Peyer's patch (tissue), 4 donors: ENCODE results near the gene KRTAP19-2. TPM values are rescaled to one million over a fixed set of nuclear protein-coding genes. Genes with fewer than 3 reads are reported as not detected.

ENCODE experiments used
- DNase-seq, 3 donors: peaks; one replicate each; pipeline ENCODE4 v3.0.0-alpha.2; 2017 to 2019
- H3K27ac ChIP-seq, 4 donors: fragments of 200-600 bp; sonication (generic); one replicate each; pipeline ENCODE4 v1.5.1; 2016 to 2019
- H3K27me3 ChIP-seq, 2 donors: fragments of 200-600 bp; sonication (generic); one replicate each; pipeline ENCODE4 v1.5.1; 2019
- H3K36me3 ChIP-seq, 3 donors: fragments of 200-600 bp; sonication (generic); one replicate each; pipeline ENCODE4 v1.5.1; 2016 to 2019
- H3K4me1 ChIP-seq, 4 donors: fragments of 200-600 bp; sonication (generic); one replicate each; pipeline ENCODE4 v1.5.1; 2016 to 2019
- H3K4me3 ChIP-seq, 4 donors: fragments of 200-600 bp; sonication (generic); 1 replicate in 3 of 4; 2 replicates in 1 of 4; pipeline ENCODE4 v1.5.1; 2016 to 2019; ENCODE audit warnings: mild to moderate bottlenecking in 1 of 4
- H3K9me3 ChIP-seq, 4 donors: fragments of 200-600 bp; sonication (generic); one replicate each; pipeline ENCODE4 v1.5.1; 2016 to 2019; ENCODE audit warnings: mild to moderate bottlenecking in 1 of 4
- CTCF ChIP-seq, 6 experiments: fragments of 450-650 bp in 4 of 6; fragments of 200-600 bp in 2 of 6; sonication (generic) in 1 of 6; IDR thresholded peaks; one replicate each; pipeline ENCODE4 v1.5.1; 2017 to 2019; ENCODE audit warnings: antibody characterized with exemption in 6 of 6, mild to moderate bottlenecking in 3 of 6, moderate library complexity in 1 of 6
- POLR2A ChIP-seq, 2 donors: fragments of 450-650 bp; IDR thresholded peaks; one replicate each; pipeline ENCODE4 v1.5.1; 2017; ENCODE audit warnings: antibody characterized with exemption in 2 of 2, mild to moderate bottlenecking in 2 of 2, moderate library complexity in 2 of 2
- small RNA-seq, 2 donors: library from RNA; depleted of rRNA; stranded (forward); fragments of <200 nt; gene quantifications; one replicate each; pipeline ENCODE3, GENCODE V24; 2016
- total RNA-seq, 4 donors: library from RNA; depleted of rRNA; stranded (reverse); fragments of >200 nt; gene quantifications; one replicate each; pipeline ENCODE4 v1.1.0, GENCODE V29; 2016

The KRTAP19-2 gene
- total RNA-seq, 4 donors from 2014 or later, result not detected

DNA sequence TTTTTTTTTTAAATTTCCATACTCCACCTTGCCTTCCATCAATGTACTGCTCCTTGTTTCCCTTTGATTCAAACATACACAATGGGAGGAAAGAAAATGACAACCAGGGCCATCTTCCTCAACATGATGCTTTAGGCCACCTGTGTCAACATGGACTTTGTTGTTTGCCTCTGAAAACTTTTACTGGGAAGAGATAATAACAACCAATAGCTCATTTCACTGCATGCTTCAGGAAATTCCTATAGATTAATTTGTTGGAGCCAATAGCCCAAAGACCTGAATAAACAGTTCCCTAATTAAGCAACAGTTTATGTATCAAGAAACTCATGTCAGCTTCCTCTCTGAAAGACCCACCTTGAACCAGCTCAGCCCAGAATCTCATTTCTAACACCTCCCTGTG is 44.0 kb downstream of the KRTAP19-2 start:
- H3K4me1 ChIP-seq, result no peaks in the 10 kb centered on the region
- no peaks in the 10 kb centered on the region for H3K27me3 ChIP-seq
- no peaks in the 10 kb centered on the region for H3K36me3 ChIP-seq
- no peaks in the 10 kb centered on the region for H3K9me3 ChIP-seq
- DNase-seq, result no peak
- TF ChIP-seq CTCF (IDR thresholded peaks at IDR 0.05) (no peak), POLR2A (IDR thresholded peaks at IDR 0.05) (no peak)
- H3K4me3 ChIP-seq, result no peak overlapping the region
- no peak overlapping the region for H3K27ac ChIP-seq

DNA sequence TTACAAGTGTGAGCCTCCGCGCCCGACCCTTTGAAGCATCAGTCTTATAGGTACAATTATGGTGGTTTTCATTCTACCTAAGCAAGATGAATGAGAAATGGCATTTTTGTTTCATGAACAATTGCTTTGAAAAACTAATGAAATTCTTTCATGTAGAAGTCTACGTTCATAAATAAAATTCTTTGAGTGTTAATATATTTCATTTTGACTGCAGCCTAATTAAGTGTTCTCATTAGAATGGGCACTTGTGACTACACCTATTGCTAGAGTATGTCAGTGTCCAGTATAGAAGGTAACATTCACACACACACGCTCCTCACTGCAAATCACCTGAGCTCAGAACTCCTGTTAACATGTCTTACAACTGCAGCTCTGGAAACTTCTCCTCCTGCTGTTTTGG is 47.3 kb downstream of the KRTAP19-2 start, which contains the start of gene KRTAP15-1:
TSS of gene KRTAP15-1 (plus strand) at position 301 of the 400 bp plus-strand sequence. CDS start at position 354, 53 bp downstream.
- Histone ChIP-seq H3K36me3 (no peaks in the 10 kb centered on the region), H3K4me3 (no peak within 1 kb of the TSS), H3K4me1 (no peaks in the 10 kb centered on the region), H3K27ac (no peak within 1 kb of the TSS), H3K27me3 (no peaks in the 10 kb centered on the region), H3K9me3 (no peaks in the 10 kb centered on the region)
- DNase-seq, result no peak
- TF ChIP-seq CTCF (IDR thresholded peaks at IDR 0.05) (no peak), POLR2A (IDR thresholded peaks at IDR 0.05) (no peak)

Small RNAs within 50 kb of the gene (small RNA-seq; reads per million reads assigned to genes)
- 0 reads per million in 2 donors for gene AP000567.1
- gene KRTAP19-10P, result 0 reads per million in 2 donors
- gene KRTAP19-11P, result 0 reads per million in 2 donors
- gene KRTAP19-9P, result 0 reads per million in 2 donors

Other genes starting within 250 kb of the KRTAP19-2 start
- not detected for gene KRTAP24-1, start 204.5 kb downstream of the KRTAP19-2 start, total RNA-seq
- not detected for gene KRTAP25-1, start 197.9 kb downstream of the KRTAP19-2 start, total RNA-seq
- gene KRTAP26-1, start 167.1 kb downstream of the KRTAP19-2 start, total RNA-seq, result not detected
- gene KRTAP27-1, start 149.7 kb downstream of the KRTAP19-2 start, total RNA-seq, result not detected
- not detected for gene KRTAP23-1, start 138.8 kb downstream of the KRTAP19-2 start, total RNA-seq
- gene KRTAP13-2, start 115.2 kb downstream of the KRTAP19-2 start, total RNA-seq, result not detected
- gene KRTAP13-1, start 91.4 kb downstream of the KRTAP19-2 start, total RNA-seq, result not detected
- gene KRTAP13-3, start 61.5 kb downstream of the KRTAP19-2 start, total RNA-seq, result not detected
- not detected for gene KRTAP13-4, start 57.2 kb downstream of the KRTAP19-2 start, total RNA-seq
- gene KRTAP15-1, start 47.2 kb downstream of the KRTAP19-2 start, total RNA-seq, result not detected
- not detected for gene KRTAP19-1, start 7.1 kb downstream of the KRTAP19-2 start, total RNA-seq
- not detected for gene KRTAP19-3, start 4.6 kb upstream of the KRTAP19-2 start, total RNA-seq
- not detected for gene KRTAP19-4, start 9.7 kb upstream of the KRTAP19-2 start, total RNA-seq
- gene KRTAP19-5, start 14.7 kb upstream of the KRTAP19-2 start, total RNA-seq, result not detected
- not detected for gene KRTAP19-6, start 54.4 kb upstream of the KRTAP19-2 start, total RNA-seq
- not detected for gene KRTAP19-7, start 73.9 kb upstream of the KRTAP19-2 start, total RNA-seq
- not detected for gene KRTAP22-2, start 103.0 kb upstream of the KRTAP19-2 start, total RNA-seq
- gene KRTAP6-3, start 105.0 kb upstream of the KRTAP19-2 start, total RNA-seq, result not detected
- gene KRTAP6-2, start 111.5 kb upstream of the KRTAP19-2 start, total RNA-seq, result not detected
- gene KRTAP22-1, start 113.7 kb upstream of the KRTAP19-2 start, total RNA-seq, result not detected
- not detected for gene KRTAP6-1, start 126.5 kb upstream of the KRTAP19-2 start, total RNA-seq
- gene KRTAP20-1, start 129.0 kb upstream of the KRTAP19-2 start, total RNA-seq, result not detected
- gene KRTAP20-4, start 133.2 kb upstream of the KRTAP19-2 start, total RNA-seq, result not detected
- not detected for gene KRTAP20-2, start 147.8 kb upstream of the KRTAP19-2 start, total RNA-seq
- not detected for gene KRTAP20-3, start 155.4 kb upstream of the KRTAP19-2 start, total RNA-seq
- gene KRTAP21-3, start 231.3 kb upstream of the KRTAP19-2 start, total RNA-seq, result not detected